MCF 10A (cell line): Measurements from ENCODE around the gene CCDC197. TPM values are rescaled to one million over a fixed set of nuclear protein-coding genes. Genes with fewer than 3 reads are reported as not detected.

Experiments used
- BruUV-seq: library from RNA; stranded (reverse); fragments of 400-500 nt; replicated peaks from 2 replicates; lab custom pipeline; 2021; lab: Mats Ljungman, UMichigan
- CTCF ChIA-PET: fragments of 300-600 bp; sonication (Branson Sonifier 250); formaldehyde crosslinking; extraction: SDS; loops from one replicate; lab custom pipeline; 2021; ENCODE audit warnings: antibody characterized with exemption, inconsistent platforms; lab: Yijun Ruan, JAX
- POLR2A ChIA-PET: fragments of 300-600, 350-650 bp; sonication (Branson Sonifier 250); formaldehyde crosslinking; extraction: SDS; loops from one replicate; lab custom pipeline; 2020; ENCODE audit warnings: antibody characterized with exemption, inconsistent platforms; lab: Yijun Ruan, JAX
- DNase-seq: peaks from one replicate; pipeline ENCODE4 v3.0.0-alpha.2; 2018; ENCODE audit not compliant: unreplicated experiment
- H3K27ac Mint-ChIP-seq: one replicate; pipeline ENCODE4 v1.8.0; 2022; ENCODE audit warnings: mild to moderate bottlenecking, low read depth, mixed read lengths; ENCODE audit not compliant: unreplicated experiment
- H3K27me3 Mint-ChIP-seq: one replicate; pipeline ENCODE4 v1.8.0; 2022; ENCODE audit warnings: mixed read lengths; ENCODE audit not compliant: insufficient read depth, unreplicated experiment
- H3K36me3 Mint-ChIP-seq: one replicate; pipeline ENCODE4 v1.8.0; 2022; ENCODE audit warnings: mild to moderate bottlenecking, moderate library complexity, mixed read lengths; ENCODE audit not compliant: insufficient read depth, unreplicated experiment
- H3K4me1 Mint-ChIP-seq: one replicate; pipeline ENCODE4 v1.8.0; 2022; ENCODE audit warnings: mixed read lengths; ENCODE audit not compliant: insufficient read depth, unreplicated experiment
- H3K4me3 Mint-ChIP-seq: one replicate; pipeline ENCODE4 v1.8.0; 2022; ENCODE audit warnings: mild to moderate bottlenecking, moderate library complexity, mixed read lengths; ENCODE audit not compliant: unreplicated experiment
- H3K9me3 Mint-ChIP-seq: one replicate; pipeline ENCODE4 v1.8.0; 2022; ENCODE audit warnings: mixed read lengths; ENCODE audit not compliant: unreplicated experiment
- intact Hi-C: fragments of 100-400 bp; cut with micrococcal nuclease; formaldehyde crosslinking; loops from 2 replicates; pipeline ENCODE4 v1.14.1; 2022
- total RNA-seq: library from RNA; stranded (reverse); gene quantifications from 2 replicates; pipeline ENCODE4 v1.2.3, GENCODE V29; 2022
- TF ChIP-seq, protein P1 (sequence below): fragments of 200-600 bp; IDR thresholded peaks from one replicate; pipeline ENCODE4 v1.8.0; 2022; ENCODE audit warnings: antibody characterized with exemption, mild to moderate bottlenecking; ENCODE audit not compliant: unreplicated experiment

CCDC197 gene
- total RNA-seq, 1 experiment from 2014 or later, result not detected

DNA sequence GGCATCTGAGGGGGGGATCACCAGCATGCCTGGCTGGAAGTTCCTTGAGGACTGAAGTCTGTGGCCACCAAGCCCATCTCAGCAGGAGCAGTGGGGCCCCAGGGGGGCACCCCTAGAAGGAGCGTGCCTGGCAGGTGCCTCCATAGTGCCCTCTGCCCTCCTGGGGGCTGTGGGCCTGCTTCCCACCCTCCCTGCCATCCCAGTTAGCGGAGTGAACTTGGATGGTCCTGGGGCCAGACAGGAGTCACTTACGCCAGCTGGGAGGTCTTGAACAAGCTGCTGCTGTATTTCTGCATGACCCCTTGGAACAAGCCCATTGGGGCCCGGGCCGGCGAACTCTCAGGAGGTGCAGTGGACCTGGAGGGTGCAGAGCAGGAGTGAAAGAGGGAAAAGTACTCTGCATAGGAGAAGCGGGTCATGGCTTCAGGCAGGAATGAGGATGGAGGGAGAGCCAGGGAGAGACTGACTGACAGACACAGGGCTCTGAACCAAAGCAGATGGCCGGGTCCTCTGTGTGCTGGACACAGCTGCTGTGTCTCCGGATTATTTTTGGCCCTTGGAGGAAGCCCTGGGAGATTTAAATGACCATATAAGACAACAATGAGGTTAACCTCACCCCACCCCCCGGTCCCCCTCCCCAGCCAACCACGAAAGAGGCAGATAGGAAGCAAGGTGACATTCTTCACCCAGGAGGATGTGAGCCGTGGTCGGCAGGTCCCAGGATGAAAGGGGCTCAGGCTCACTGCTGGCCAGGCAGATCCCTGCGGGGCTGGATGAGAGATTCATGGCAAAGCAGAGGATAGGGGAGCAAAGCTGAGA, 40.4 kb upstream of the CCDC197 start:
- intact Hi-C loops, result no loop called here
- POLR2A ChIA-PET, result no interaction called here
- BruUV-seq, result no TSS peak
- Mint-ChIP-seq H3K4me3 (no peak overlapping the region), H3K9me3 (no peaks in the 10 kb centered on the region), H3K4me1 (peaks cover 19% of the 10 kb centered on the region), H3K27ac (no peak overlapping the region), H3K36me3 (peaks cover 6% of the 10 kb centered on the region), H3K27me3 (no peaks in the 10 kb centered on the region)
- no peak for DNase-seq
- TF ChIP-seq, protein P1, sequence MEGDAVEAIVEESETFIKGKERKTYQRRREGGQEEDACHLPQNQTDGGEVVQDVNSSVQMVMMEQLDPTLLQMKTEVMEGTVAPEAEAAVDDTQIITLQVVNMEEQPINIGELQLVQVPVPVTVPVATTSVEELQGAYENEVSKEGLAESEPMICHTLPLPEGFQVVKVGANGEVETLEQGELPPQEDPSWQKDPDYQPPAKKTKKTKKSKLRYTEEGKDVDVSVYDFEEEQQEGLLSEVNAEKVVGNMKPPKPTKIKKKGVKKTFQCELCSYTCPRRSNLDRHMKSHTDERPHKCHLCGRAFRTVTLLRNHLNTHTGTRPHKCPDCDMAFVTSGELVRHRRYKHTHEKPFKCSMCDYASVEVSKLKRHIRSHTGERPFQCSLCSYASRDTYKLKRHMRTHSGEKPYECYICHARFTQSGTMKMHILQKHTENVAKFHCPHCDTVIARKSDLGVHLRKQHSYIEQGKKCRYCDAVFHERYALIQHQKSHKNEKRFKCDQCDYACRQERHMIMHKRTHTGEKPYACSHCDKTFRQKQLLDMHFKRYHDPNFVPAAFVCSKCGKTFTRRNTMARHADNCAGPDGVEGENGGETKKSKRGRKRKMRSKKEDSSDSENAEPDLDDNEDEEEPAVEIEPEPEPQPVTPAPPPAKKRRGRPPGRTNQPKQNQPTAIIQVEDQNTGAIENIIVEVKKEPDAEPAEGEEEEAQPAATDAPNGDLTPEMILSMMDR, result no peak
- CTCF ChIA-PET, result no interaction called here

DNA sequence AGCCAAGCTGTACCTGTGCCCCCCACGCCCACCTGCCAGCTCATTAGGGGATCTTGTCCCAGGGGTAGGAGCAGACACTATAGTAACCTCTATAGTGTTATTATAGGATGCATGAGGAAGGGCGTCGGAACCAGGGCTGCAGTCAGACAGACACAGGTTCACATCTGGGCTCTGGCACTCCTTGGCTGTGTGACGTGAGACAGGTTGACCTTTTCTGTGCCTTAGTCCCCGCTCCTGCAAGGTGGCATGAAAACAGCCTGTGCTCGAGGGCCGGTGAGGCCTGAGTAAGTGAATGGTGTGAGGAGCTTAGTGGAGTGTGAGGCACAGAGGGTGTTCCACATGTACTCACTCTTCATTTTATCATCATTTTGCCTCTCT, 39.8 kb upstream of the CCDC197 start:
- Mint-ChIP-seq H3K27ac (no peak overlapping the region), H3K27me3 (no peaks in the 10 kb centered on the region), H3K4me1 (peaks cover 16% of the 10 kb centered on the region), H3K36me3 (peaks cover 6% of the 10 kb centered on the region), H3K9me3 (no peaks in the 10 kb centered on the region), H3K4me3 (no peak overlapping the region)
- TF ChIP-seq, protein P1, result no peak
- intact Hi-C loops, result no loop called here
- BruUV-seq, result no TSS peak
- CTCF ChIA-PET, result interaction anchor here (0.9 kb wide), 1 partner anchor 301 kb away, joined by 3 read pairs; no protein-coding TSS in a partner anchor
- POLR2A ChIA-PET, result no interaction called here
- DNase-seq, result no peak

DNA sequence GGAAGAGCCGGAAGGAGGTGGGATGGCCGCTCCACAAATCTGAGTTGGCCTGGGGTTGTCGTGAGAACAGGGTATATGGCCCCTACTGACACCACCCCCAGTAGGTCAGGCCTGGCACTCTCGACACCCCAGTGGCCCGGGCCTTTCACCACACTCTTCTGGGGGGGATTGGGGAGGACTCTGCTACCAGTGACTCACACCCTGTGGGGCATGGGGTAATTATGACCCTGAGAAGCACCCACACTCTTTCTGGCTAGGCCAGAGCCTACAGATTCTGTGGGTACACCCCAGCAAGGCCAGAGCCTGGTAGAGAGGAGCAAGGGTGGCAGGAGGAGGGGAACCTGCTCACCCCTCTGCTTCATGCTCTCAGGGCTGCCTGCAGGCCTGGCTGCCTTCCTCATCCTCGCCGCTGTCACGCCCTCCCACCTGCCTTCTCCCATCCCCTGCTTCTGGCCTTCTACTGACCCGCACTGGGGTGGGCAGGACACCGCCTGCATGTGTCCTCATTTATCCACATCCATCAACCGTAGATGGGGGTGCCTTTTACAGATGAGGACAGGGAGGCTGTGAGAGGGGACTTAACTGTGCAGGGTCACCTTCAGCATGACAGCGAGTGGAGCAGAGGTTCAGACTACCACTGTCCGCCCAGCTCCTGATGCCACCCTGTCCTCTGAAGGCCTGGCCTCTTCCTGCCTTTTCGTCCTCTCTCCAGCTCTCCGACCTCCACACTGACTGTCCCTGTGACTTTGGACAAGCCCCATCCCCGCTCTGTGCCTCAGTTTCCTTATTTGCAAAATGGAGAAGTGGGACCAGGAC, 39.1 kb upstream of the CCDC197 start:
- H3K27ac Mint-ChIP-seq, result no peak overlapping the region
- no peak overlapping the region for H3K4me3 Mint-ChIP-seq
- intact Hi-C loops, result loop anchor here (2.0 kb wide), 1 partner anchor 17 kb away; no protein-coding TSS in a partner anchor
- BruUV-seq, result no TSS peak
- no peaks in the 10 kb centered on the region for H3K9me3 Mint-ChIP-seq
- ChIA-PET POLR2A (interaction anchor here (3.4 kb wide), 1 partner anchor 17 kb away, joined by 11 read pairs; no protein-coding TSS in a partner anchor), CTCF (interaction anchor here (0.9 to 1.2 kb wide), 2 partner anchors 11 to 301 kb away, joined by 3 to 4 read pairs; no protein-coding TSS in a partner anchor)
- H3K36me3 Mint-ChIP-seq, result peaks cover 6% of the 10 kb centered on the region
- DNase-seq, result no peak
- no peaks in the 10 kb centered on the region for H3K27me3 Mint-ChIP-seq
- TF ChIP-seq, protein P1, result no peak
- peaks cover 16% of the 10 kb centered on the region for H3K4me1 Mint-ChIP-seq
